ENCODE results near the gene ITPR3.
A peak's percentile ranks its signal among the peaks of the same experiment; 100 is the strongest.
"Not testable (repeated sequence)": the region's sequence is repeated elsewhere in the genome, so short reads cannot be mapped to it uniquely, and the experiment has no call there.

ITPR3 gene

GRCh38 chr6:33616113-33616512 lies 5.0 kb upstream of the ITPR3 start:
- DNase-seq = no peak

GRCh38 chr6:33616913-33617312 lies 4.2 kb upstream of the ITPR3 start:
- DNase-seq = no peak

- DNase-seq = no peak
These were observed 1.8 kb upstream of the ITPR3 start for GRCh38 chr6:33619166-33619840.

- DNase-seq = peak; percentile 30
These were observed 815 bp upstream of the ITPR3 start for GRCh38 chr6:33620158-33620855.

GRCh38 chr6:33621711-33622388 lies 728 bp downstream of the ITPR3 start:
- no peak for DNase-seq

GRCh38 chr6:33622456-33623431 lies 1.6 kb downstream of the ITPR3 start:
- DNase-seq = no peak

- no peak for DNase-seq
These were observed 2.8 kb downstream of the ITPR3 start for GRCh38 chr6:33623895-33624381.

- DNase-seq = no peak
These were observed 3.7 kb downstream of the ITPR3 start for GRCh38 chr6:33624856-33625255.

- no peak for DNase-seq
These were observed 6.8 kb downstream of the ITPR3 start for GRCh38 chr6:33627876-33628275.

GRCh38 chr6:33628401-33628964 lies 7.4 kb downstream of the ITPR3 start:
- no peak for DNase-seq

- no peak for DNase-seq
These were observed 8.9 kb downstream of the ITPR3 start for GRCh38 chr6:33630014-33630413.

GRCh38 chr6:33631521-33631920 lies 10.4 kb downstream of the ITPR3 start:
- DNase-seq = not testable (repeated sequence)

GRCh38 chr6:33631971-33632557 lies 10.9 kb downstream of the ITPR3 start:
- no peak for DNase-seq

- DNase-seq = peak; percentile 41
These were observed 11.5 kb downstream of the ITPR3 start for GRCh38 chr6:33632558-33633039.

GRCh38 chr6:33633084-33633461 lies 12.0 kb downstream of the ITPR3 start:
- no peak for DNase-seq

- peak; percentile 39 for DNase-seq
These were observed 12.5 kb downstream of the ITPR3 start for GRCh38 chr6:33633462-33634158.

- no peak for DNase-seq
These were observed 13.1 kb downstream of the ITPR3 start for GRCh38 chr6:33634161-33634727.

GRCh38 chr6:33634946-33635345 lies 13.8 kb downstream of the ITPR3 start:
- no peak for DNase-seq

GRCh38 chr6:33636655-33637054 lies 15.5 kb downstream of the ITPR3 start:
- DNase-seq = no peak

GRCh38 chr6:33638556-33638955 lies 17.4 kb downstream of the ITPR3 start:
- no peak for DNase-seq

- no peak for DNase-seq
These were observed 18.4 kb downstream of the ITPR3 start for GRCh38 chr6:33639559-33639958.

Data from CD4-positive, alpha-beta T cell treated with Interleukin-4 for 4 hours (primary cell).